ENCODE results near the gene KLF15. TPM values are rescaled to one million over a fixed set of nuclear protein-coding genes. Genes with fewer than 3 reads are reported as not detected.

KLF15 gene
- polyA plus RNA-seq, 4 donors, result 2.6 to 15.8 (median 10.1) TPM

- no peak for DNase-seq (ENCODE audit: low read depth in 4 of 4, low spot score in 3 of 4)
Observed at GRCh38 chr3:126389794-126390146, 32.6 kb upstream of the KLF15 start.

DNA sequence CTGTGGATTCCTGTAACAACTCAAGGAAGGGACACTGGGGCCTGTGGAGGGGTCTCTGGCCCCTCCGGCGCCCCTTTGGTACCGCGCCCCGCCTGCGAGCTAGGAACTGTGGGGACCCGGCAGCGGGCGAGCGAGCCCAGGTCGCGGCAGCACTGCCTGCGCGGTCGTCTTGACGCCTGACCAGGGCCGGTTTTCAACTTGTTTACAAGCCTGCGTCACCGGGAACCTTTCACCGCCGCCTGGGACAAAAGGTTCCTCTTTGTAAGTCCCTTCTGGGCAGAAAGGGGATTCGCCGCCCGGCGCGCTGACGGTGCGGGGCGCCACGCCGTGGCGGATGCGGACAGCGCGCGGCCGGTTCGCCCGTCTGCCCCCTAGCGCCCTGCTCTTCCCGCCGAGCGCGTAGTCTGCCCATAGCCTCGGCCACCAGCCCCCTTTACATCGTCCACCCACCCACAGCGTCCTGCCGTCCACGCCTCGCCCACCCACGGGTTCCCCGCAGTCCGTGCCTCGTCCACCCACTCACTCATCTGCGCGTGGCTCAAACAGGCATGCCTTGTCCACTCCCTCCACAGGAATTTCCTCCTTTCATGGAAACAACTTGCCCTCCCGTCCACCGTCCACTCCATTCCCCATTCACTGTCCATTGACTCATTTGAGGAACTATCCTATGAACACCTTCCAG lies 32.0 kb upstream of the KLF15 start:
- DNase-seq (ENCODE audit: low read depth in 4 of 4, low spot score in 3 of 4), result peak; percentile 64 to 80 (median 70)

- DNase-seq (ENCODE audit: low read depth in 4 of 4, low spot score in 3 of 4), result no peak
Observed at GRCh38 chr3:126381966-126382365, 24.8 kb upstream of the KLF15 start.

GRCh38 chr3:126380011-126380768 lies 23.0 kb upstream of the KLF15 start:
- no peak for DNase-seq (ENCODE audit: low read depth in 4 of 4, low spot score in 3 of 4)

- no peak for DNase-seq (ENCODE audit: low read depth in 4 of 4, low spot score in 3 of 4)
Observed at GRCh38 chr3:126378341-126378751, 21.1 kb upstream of the KLF15 start.

DNA sequence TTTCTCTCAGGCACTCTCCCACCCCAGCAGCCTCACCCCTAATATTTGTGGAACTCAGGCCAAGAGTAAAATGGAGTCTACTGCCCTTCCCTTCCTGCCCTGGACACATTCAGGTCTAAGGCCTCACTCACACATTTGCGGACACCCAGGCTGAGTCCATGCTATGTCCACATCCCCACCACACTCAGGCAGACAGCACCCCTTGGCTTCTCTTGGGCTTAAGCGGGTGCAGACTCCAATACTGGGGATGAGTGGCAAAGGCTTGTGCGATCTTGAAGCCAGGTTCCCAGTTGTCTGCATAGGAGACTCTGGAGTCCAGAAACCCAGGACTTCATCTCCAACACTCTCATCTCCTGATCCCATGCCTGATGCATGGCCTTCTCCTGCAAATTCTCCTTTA lies 20.0 kb upstream of the KLF15 start:
- no peak for DNase-seq (ENCODE audit: low read depth in 4 of 4, low spot score in 3 of 4)

GRCh38 chr3:126376444-126376843 lies 19.2 kb upstream of the KLF15 start:
- DNase-seq (ENCODE audit: low read depth in 4 of 4, low spot score in 3 of 4), result no peak

DNA sequence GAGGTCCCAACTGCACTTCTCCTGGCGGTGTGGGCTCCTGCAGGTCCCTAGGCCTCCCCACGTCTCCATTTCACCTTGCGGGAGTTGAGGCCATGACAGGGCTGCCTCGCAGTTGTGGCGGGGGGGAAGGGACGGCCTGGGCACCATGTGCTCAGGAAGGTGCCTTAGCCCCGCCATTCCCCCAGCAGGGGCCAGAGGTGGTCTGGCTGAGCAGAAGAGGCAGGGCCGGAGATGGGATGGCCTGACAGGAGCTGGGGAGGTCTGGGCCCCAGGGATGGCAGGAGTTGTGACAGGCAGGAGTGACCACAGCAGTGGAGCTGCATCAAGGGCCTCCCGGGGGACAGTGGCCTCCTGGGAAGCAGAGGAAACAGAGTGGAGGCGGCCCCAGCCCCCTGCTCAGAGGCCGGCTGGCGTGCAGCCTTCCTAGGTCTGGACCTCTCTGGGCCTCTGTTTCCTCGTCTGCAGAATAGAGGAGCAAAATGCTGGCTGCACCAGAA lies 18.7 kb upstream of the KLF15 start:
- no peak for DNase-seq (ENCODE audit: low read depth in 4 of 4, low spot score in 3 of 4)

DNA sequence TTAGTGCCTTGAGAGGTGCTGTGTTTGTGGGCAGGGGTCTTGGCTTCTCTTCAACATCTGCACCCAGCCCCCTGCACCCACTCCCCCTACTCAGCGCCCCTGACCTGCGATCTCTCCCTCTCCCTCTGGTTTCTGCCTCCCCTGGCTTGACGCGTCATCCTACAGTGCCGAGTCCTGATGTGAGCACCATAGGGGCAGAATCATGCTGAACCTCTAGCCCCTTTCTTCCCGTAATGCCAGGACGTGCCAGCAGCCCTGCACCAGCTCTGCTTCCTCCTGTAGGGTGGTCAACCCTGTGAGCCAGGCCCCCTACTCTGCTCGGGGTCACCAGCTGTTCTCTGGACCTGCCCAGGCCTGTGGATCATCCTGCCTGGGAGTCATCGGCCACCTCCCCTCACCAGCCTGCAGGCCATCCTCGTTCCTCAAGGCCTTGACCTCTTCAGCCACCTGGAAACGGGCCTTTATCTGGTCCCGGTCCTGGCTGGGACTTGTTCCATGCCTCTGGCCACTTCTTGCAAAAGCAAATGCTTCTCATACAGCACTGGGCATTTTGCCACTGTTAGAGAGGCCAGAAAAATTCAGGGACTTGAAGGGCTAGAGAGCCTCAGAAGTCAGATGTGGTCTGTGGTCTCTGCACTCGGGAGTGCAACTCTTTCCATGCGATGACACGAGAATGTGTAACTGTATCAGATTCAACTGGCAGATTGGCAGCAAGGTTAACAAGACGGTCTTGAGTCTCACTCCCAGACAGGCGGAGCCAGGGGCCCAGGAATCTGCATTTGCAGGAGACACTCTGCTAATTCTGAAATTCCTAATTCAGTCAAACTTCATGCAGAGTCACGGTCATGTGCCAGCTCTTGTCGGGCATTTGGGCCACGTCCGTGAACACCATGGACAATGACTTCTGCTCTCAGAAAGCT lies 16.7 kb upstream of the KLF15 start:
- DNase-seq (ENCODE audit: low read depth in 4 of 4, low spot score in 3 of 4), result no peak

- no peak for DNase-seq (ENCODE audit: low read depth in 4 of 4, low spot score in 3 of 4)
Observed at GRCh38 chr3:126373146-126373613, 16.0 kb upstream of the KLF15 start.

DNA sequence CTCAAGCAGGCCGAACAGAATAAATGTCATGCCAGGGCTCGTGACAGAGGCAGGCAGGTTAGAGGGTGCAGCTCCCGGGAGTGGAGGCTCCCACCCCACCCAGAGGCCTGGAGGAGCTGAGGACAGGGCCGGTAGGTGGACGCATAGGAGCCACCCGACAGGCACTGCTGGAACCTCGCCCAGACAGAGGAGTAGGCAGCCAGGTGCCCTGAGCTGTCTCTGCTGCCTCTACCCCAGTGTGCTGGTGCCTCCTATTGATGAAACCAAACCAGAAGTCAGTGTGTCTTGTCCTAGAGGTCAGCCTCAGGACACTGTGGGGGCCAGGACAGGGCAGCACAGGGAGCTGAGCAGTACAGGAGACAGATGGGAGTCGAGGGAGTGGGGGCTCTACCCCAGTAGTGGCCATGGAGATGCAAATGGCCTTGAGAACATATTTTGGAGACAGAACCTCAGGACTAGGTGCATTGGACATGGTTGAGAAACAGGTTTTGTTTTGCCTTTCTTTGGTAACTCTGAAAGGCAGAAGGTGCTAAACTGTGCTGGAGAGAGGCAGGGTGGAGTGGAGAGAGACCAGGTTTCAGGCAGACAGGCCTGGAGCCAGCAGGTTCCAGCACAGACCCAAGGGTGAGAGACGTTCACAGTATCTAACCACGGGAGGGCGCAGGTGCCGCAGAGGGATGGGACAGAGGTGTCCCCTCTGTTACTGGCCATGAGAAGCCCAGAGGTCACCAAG lies 15.4 kb upstream of the KLF15 start:
- no peak for DNase-seq (ENCODE audit: low read depth in 4 of 4, low spot score in 3 of 4)

- no peak for DNase-seq (ENCODE audit: low read depth in 4 of 4, low spot score in 3 of 4)
Observed at GRCh38 chr3:126371096-126371705, 14.0 kb upstream of the KLF15 start.

GRCh38 chr3:126370606-126371005 lies 13.4 kb upstream of the KLF15 start:
- no peak for DNase-seq (ENCODE audit: low read depth in 4 of 4, low spot score in 3 of 4)

GRCh38 chr3:126370055-126370454 lies 12.8 kb upstream of the KLF15 start:
- no peak for DNase-seq (ENCODE audit: low read depth in 4 of 4, low spot score in 3 of 4)

DNA sequence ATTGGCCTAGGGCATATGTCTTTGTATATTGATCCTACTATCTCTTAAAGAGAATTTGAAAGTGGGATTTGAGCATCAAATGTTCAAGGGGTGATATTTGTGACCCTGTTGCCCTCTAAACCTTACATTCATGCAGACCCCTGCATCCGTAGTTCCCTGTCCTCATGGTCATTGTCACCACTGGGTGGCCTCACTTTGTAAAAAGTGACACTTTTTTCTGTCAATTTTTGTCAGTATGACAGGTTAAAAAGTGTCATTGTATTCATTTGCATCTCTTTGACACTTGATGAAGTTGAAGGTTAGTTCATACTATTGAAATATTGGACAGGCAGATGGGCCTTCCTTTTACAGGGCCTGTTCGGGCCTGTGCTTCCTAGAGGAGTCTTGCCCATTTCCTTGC lies 12.3 kb upstream of the KLF15 start:
- DNase-seq (ENCODE audit: low read depth in 4 of 4, low spot score in 3 of 4), result no peak

DNA sequence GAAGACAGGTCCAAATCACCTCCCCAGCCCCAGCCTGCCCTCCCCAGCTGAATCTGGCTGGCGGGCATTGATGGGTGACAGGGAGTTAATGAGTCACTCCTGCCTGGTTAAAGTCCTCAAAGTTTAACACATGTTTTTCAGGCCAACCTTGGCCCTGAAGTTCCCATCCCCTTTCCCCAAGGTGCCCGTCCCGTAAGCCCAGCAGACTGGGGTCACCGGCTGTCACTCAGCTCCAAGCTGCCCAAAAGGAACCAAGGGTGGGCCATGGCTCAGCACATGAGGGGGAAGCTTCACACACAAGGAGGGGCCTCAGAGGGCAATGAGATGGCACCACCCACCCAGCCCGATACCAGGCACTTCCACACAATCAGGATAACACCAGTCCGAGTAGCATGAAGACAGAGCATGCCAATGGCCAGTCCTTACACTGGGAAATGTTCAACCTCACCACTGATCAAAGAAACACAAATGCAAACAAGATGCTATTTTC lies 10.2 kb upstream of the KLF15 start:
- DNase-seq (ENCODE audit: low read depth in 4 of 4, low spot score in 3 of 4), result no peak

GRCh38 chr3:126365351-126366277 lies 8.4 kb upstream of the KLF15 start:
- no peak for DNase-seq (ENCODE audit: low read depth in 4 of 4, low spot score in 3 of 4)

DNA sequence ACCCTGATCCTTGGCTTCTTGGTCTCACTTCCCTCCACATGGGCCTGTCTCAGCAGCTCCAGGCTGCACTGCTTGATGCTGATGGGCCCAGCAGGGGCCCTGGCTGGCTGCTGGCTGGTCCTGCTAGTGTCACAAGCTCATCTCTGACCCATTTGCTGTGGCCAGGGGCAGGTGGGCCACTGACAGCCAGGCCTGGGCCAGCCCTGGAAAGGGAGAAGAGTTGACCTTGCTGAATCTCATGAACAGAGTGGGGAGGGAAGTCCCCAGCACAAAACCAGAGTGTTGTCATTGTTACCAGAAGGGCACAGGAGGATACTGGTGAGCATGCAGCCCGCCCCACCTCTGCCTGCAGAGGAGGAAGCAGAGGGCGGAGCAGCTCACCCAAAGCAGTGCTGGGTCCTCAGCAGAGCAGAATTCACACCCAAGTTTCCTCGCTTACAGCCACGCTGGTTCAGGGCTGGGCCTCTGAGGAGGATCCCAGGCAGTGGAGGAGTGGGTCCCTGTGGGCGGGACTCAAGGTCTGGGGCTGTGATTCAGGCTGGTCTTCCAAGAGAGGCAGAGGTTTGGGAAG lies 7.6 kb upstream of the KLF15 start:
- no peak for DNase-seq (ENCODE audit: low read depth in 4 of 4, low spot score in 3 of 4)
